Measurements from ENCODE around the gene PSMD3. TPM values are rescaled to one million over a fixed set of nuclear protein-coding genes. Genes with fewer than 3 reads are reported as not detected.

PSMD3 gene
- total RNA-seq, 4 donors from 2014 or later, result 211 to 364 (median 329) TPM

GRCh38 chr17:40014375-40014980 is 33.9 kb downstream of the PSMD3 start:
- no peak for ATAC-seq

GRCh38 chr17:40015005-40015997 is 34.7 kb downstream of the PSMD3 start, which contains the start of gene CSF3:
Gene CSF3 (plus strand): TSS chr17:40015440. CDS start chr17:40015475, 35 bp downstream.
- DNase-seq (peak; percentile 89 to 93), ATAC-seq (peak; percentile 33 to 35)
- Histone ChIP-seq H3K27ac (peak within 1 kb of the TSS; percentile 87 to 99 (median 94)), H3K27me3 (no peaks in the 10 kb centered on the region), H3K4me1 (peaks cover 45 to 59% of the 10 kb centered on the region in 2 donors), H3K36me3 (peaks cover 0 to 5% of the 10 kb centered on the region in 2 donors), H3K9me3 (no peaks in the 10 kb centered on the region), H3K4me3 (peak within 1 kb of the TSS; percentile 46 to 66 (median 59))
- in situ Hi-C loops (cut with MboI; ENCODE audit: low sequenced_read_pairs in 4 of 4) (no loop called here), intact Hi-C loops (cut with DNase I; ENCODE audit: low total_unique reads) (loop anchor here (1.0 to 10.0 kb wide), 3 partner anchors 60 to 300 kb away; no protein-coding TSS in a partner anchor)
- TF ChIP-seq CTCF (IDR thresholded peaks at IDR 0.05 in 4 of 5, conservative IDR thresholded peaks at IDR 0.05 in 1 of 5) (peak in 1 of 5 experiments; percentile 6), POLR2A (IDR thresholded peaks at IDR 0.05) (peak; percentile 73 to 85)

More at GRCh38 chr17:40014375-40014980, 33.9 kb downstream of the PSMD3 start:
- Histone ChIP-seq H3K9me3 (no peaks in the 10 kb centered on the region), H3K4me3 (peak overlapping the region in 3 of 4 donors; percentile 54 to 66 (median 64)), H3K4me1 (peaks cover 37 to 51% of the 10 kb centered on the region in 2 donors), H3K27ac (peak overlapping the region; percentile 87 to 99 (median 94)), H3K27me3 (no peaks in the 10 kb centered on the region), H3K36me3 (peaks cover 0 to 5% of the 10 kb centered on the region in 2 donors)
- DNase-seq, result no peak
- intact Hi-C loops (cut with DNase I; ENCODE audit: low total_unique reads) (loop anchor here (2.0 to 10.0 kb wide), 3 partner anchors 60 to 300 kb away; no protein-coding TSS in a partner anchor), in situ Hi-C loops (cut with MboI; ENCODE audit: low sequenced_read_pairs in 4 of 4) (no loop called here)
- no peak for TF ChIP-seq CTCF (IDR thresholded peaks at IDR 0.05 in 4 of 5, conservative IDR thresholded peaks at IDR 0.05 in 1 of 5)
- no peak for TF ChIP-seq POLR2A (IDR thresholded peaks at IDR 0.05)

GRCh38 chr17:40015998-40016985 is 35.7 kb downstream of the PSMD3 start:
- TF ChIP-seq CTCF (IDR thresholded peaks at IDR 0.05 in 4 of 5, conservative IDR thresholded peaks at IDR 0.05 in 1 of 5) (no peak), POLR2A (IDR thresholded peaks at IDR 0.05) (no peak)
- in situ Hi-C loops (cut with MboI; ENCODE audit: low sequenced_read_pairs in 4 of 4), result no loop called here
- no peaks in the 10 kb centered on the region for H3K27me3 ChIP-seq
- H3K4me1 ChIP-seq, result peaks cover 55 to 63% of the 10 kb centered on the region in 2 donors
- no peak for ATAC-seq
- peak overlapping the region; percentile 87 to 99 (median 94) for H3K27ac ChIP-seq
- H3K4me3 ChIP-seq, result peak overlapping the region; percentile 46 to 66 (median 59)
- H3K36me3 ChIP-seq, result peaks cover 0 to 5% of the 10 kb centered on the region in 2 donors
- intact Hi-C loops (cut with DNase I; ENCODE audit: low total_unique reads), result loop anchor here (1.0 to 10.0 kb wide), 3 partner anchors 59 to 299 kb away; no protein-coding TSS in a partner anchor
- H3K9me3 ChIP-seq, result no peaks in the 10 kb centered on the region
- no peak for DNase-seq

All from gastrocnemius medialis (tissue), 4 donors.